ENCODE results near the gene SLC25A4.

The SLC25A4 gene

GRCh38 chr4:185137233-185137925, 5.7 kb upstream of the SLC25A4 start:
- Histone ChIP-seq H3K27me3 (ENCODE audit: insufficient read depth, low read depth, severe bottlenecking) (no peaks in the 10 kb centered on the region), H3K9me3 (ENCODE audit: severe bottlenecking) (no peaks in the 10 kb centered on the region), H3K4me3 (ENCODE audit: low read depth, low read length) (no peak overlapping the region), H3K27ac (no peak overlapping the region), H3K36me3 (no peaks in the 10 kb centered on the region)
- TF ChIP-seq CTCF (IDR thresholded peaks at IDR 0.05; ENCODE audit: low read depth, low read length) = no peak
- no peak for DNase-seq

DNA sequence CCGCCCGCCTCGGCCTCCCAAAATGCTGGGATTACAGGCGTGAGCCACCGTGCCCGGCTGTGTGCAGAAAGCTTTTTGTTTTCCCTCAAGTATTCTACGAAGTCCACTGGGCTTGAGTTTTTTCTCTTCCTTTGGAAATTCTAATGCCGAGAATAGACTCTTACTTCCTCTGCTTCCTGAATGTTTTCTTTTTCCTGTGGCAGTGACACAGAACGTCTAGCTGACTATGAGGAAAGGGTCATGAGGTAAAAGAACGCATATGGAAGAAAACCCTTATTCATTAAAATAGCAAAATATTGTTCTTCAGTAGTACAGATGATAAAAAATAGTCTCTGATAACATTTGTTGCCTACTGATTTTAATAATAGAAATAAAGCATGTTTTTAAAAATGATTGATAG, 4.9 kb upstream of the SLC25A4 start:
- no peak for DNase-seq
- TF ChIP-seq CTCF (IDR thresholded peaks at IDR 0.05; ENCODE audit: low read depth, low read length) = no peak
- H3K4me3 ChIP-seq (ENCODE audit: low read depth, low read length) = no peak overlapping the region
- H3K36me3 ChIP-seq = no peaks in the 10 kb centered on the region
- H3K27ac ChIP-seq = no peak overlapping the region
- no peaks in the 10 kb centered on the region for H3K9me3 ChIP-seq (ENCODE audit: severe bottlenecking)
- no peaks in the 10 kb centered on the region for H3K27me3 ChIP-seq (ENCODE audit: insufficient read depth, low read depth, severe bottlenecking)

- DNase-seq = no peak
- H3K27ac ChIP-seq = no peak overlapping the region
- H3K4me3 ChIP-seq (ENCODE audit: low read depth, low read length) = no peak overlapping the region
- no peaks in the 10 kb centered on the region for H3K27me3 ChIP-seq (ENCODE audit: insufficient read depth, low read depth, severe bottlenecking)
- TF ChIP-seq CTCF (IDR thresholded peaks at IDR 0.05; ENCODE audit: low read depth, low read length) = no peak
- peaks cover 1% of the 10 kb centered on the region; the same call in 1 of the 2 replicates for H3K36me3 ChIP-seq
- no peaks in the 10 kb centered on the region for H3K9me3 ChIP-seq (ENCODE audit: severe bottlenecking)
These were observed 3.3 kb upstream of the SLC25A4 start for GRCh38 chr4:185139736-185140135.

DNA sequence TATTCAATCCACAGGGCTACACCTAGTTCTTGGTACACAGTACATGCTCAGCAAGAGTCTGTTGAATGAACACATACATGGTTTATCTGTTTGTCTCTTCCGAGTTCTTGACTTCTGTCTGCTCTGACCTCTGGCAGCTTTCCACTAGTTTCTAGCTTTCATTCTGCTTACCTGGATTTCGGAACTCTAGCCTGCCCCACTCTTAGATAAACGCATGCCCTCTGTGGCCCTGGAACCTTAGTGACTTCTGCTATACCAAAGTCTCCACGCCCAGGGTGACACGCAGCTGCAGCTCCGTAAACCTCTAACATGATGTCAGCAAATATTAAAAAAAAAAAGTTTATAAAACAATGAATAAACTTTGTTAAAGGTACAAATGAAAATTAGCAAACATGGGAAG, 1.3 kb upstream of the SLC25A4 start:
- DNase-seq = no peak
- no peaks in the 10 kb centered on the region for H3K27me3 ChIP-seq (ENCODE audit: insufficient read depth, low read depth, severe bottlenecking)
- no peak for TF ChIP-seq CTCF (IDR thresholded peaks at IDR 0.05; ENCODE audit: low read depth, low read length)
- peaks cover 22% of the 10 kb centered on the region for H3K36me3 ChIP-seq
- no peak overlapping the region for H3K27ac ChIP-seq
- H3K9me3 ChIP-seq (ENCODE audit: severe bottlenecking) = no peaks in the 10 kb centered on the region
- no peak overlapping the region for H3K4me3 ChIP-seq (ENCODE audit: low read depth, low read length)

DNA sequence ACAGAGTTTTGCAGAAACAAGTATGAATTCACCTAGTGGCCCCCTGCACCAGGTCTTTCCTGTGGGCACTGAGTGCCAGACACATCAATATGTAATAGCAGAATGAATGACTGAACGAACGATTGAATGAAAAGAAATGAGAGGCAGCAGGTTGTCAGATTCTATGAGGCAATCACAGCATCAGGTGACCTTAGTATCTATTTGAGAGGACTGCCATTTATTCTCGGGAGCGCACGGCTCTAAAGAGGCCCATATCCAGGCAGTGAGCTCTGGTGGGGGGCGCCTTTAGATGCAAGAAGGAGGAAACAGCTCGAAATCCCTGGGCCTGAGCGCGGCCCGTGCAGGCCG, 528 bp upstream of the SLC25A4 start:
- H3K36me3 ChIP-seq = peaks cover 29% of the 10 kb centered on the region
- no peak for DNase-seq
- H3K27ac ChIP-seq = peak overlapping the region; percentile 70
- TF ChIP-seq CTCF (IDR thresholded peaks at IDR 0.05; ENCODE audit: low read depth, low read length) = no peak
- no peaks in the 10 kb centered on the region for H3K9me3 ChIP-seq (ENCODE audit: severe bottlenecking)
- no peaks in the 10 kb centered on the region for H3K27me3 ChIP-seq (ENCODE audit: insufficient read depth, low read depth, severe bottlenecking)
- peak overlapping the region; percentile 72 for H3K4me3 ChIP-seq (ENCODE audit: low read depth, low read length)

DNA sequence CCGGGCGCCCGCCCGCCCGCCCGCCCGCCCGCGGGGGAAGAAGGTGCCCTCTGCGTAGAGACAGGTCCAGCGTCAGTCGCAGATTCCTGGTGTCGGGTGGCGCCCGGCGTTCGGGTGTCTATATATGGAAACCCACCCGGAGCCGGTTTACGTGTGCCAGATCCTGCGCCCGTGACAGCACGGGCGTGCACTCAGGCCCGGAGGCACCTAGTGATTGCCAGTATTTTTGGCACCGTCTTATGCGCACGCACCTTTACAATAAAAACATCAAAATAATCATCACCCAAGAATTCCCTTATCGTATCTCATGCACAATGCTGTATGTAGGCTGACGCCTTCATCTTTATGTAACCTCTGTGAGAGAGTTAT, 519 bp downstream of the SLC25A4 start:
- Histone ChIP-seq H3K4me3 (ENCODE audit: low read depth, low read length) (peak overlapping the region; percentile 72), H3K36me3 (peaks cover 33% of the 10 kb centered on the region), H3K9me3 (ENCODE audit: severe bottlenecking) (no peaks in the 10 kb centered on the region), H3K27me3 (ENCODE audit: insufficient read depth, low read depth, severe bottlenecking) (no peaks in the 10 kb centered on the region), H3K27ac (no peak overlapping the region)
- DNase-seq = peak; percentile 51
- TF ChIP-seq CTCF (IDR thresholded peaks at IDR 0.05; ENCODE audit: low read depth, low read length) = no peak
